ENCODE results near the gene WDTC1.

- TF ChIP-seq CTCF (IDR thresholded peaks at IDR 0.05) (peak; percentile 50), E2F6 (IDR thresholded peaks at IDR 0.05; ENCODE audit: borderline replicate concordance, low read depth) (no peak), SREBF2 (IDR thresholded peaks at IDR 0.05) (no peak)
Observed at GRCh38 chr1:27332536-27333281, 98.3 kb downstream of the WDTC1 start.

Measured in A549 (cell line).